HG02938 (cell line): Measurements from ENCODE around the gene JUN.

Source experiments
- ATAC-seq: cut with Tn5 transposase; IDR thresholded peaks from one replicate; pipeline ENCODE4 v1.9.1; 2021; ENCODE audit warnings: mild to moderate bottlenecking, moderate library complexity; ENCODE audit not compliant: unreplicated experiment

JUN gene

DNA sequence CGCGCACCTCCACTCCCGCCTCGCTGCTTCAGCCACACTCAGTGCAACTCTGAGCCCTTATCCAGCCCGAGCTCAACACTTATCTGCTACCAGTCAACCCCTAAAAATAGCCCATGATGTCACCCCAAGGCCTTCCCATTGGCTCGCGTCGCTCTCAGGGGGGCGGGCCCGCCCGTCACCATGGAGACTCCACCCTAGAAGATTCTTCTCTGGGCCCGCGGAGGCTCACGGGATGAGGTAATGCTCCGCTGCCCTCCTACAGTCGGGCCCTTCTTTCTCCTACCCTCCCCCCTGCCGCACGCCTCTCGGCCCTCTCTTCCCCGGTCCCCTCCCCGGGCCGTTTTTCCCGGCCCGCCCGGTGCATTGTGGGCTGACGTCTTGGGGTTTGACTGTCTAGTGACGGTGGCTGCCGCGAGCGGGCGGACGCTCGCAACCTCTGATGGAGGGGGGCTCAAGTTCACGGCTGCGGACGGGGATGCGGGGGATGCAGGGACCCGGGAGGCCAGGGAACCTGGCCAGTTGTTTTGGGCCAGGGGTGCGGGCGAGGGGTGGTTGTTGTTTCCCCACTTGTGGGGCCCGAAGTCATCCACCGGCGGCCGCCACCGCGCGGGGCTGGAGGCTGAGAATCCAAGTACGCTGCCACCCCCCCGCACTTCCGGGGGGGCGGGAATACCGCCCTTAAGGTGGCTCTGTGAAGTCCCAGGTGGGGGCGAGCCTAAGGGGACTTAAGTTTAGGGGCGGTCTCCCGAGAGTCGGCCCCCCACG lies at the start of gene JUN:
JUN (minus strand) TSS at position 55 of the 765 bp plus-strand sequence. CDS start 977 bp downstream, outside the sequence.
- ATAC-seq, result peak; percentile 80

DNA sequence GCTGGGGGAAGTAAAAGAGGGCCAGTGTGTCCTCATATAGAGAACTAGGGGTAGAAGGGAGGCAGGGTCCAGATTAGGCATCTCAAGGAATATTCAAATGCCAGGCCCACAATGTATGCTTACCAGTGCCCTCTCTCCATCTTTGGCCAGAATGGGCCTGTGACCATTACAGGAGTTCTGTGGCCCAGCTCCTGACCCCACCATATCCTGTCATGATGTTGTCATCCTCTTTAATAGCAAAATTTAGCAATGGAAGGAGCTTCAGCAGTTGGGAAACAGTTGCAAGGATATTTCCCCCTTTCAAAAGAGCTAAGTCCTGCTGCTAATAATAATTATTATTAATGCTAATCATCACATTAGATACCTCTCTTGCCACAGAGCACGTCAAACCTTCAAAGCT lies 49.3 kb upstream of the JUN start:
- no peak for ATAC-seq

DNA sequence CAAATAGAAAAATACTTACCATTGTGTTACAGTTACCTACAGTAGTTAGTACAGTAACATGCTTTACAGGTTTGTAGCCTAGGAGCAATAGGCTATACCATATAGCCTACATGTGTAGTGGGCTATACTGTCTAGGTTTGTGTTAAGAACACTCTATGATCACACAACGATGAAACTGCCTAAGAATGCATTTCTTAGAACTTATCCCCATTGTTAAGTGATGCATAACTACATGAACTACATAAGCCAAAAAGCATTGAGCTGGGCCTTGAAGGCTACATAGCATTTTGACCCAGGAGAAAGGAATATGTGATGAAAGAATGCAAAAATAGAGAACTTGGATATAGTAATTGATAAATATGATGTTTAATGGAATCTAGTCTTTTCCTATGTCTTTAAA lies 46.4 kb upstream of the JUN start:
- ATAC-seq, result no peak

DNA sequence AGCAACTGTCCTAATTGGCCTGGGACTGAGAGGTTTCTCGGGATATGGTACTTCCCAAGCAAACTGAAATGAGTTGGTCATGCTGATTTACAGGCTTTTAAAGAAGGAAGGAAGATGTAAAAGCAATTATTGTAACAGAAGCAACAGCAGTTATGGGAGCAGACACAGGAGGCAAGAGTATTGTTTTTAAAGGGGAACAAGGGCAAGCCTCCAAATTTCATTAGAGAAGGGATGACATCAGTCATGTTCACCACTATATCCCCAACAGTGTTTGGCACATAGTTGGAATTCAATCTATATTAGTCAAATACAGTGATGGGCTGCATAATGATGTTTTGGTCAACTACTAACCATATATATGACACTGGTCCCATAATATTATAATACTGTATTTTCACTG lies 46.0 kb upstream of the JUN start:
- no peak for ATAC-seq

DNA sequence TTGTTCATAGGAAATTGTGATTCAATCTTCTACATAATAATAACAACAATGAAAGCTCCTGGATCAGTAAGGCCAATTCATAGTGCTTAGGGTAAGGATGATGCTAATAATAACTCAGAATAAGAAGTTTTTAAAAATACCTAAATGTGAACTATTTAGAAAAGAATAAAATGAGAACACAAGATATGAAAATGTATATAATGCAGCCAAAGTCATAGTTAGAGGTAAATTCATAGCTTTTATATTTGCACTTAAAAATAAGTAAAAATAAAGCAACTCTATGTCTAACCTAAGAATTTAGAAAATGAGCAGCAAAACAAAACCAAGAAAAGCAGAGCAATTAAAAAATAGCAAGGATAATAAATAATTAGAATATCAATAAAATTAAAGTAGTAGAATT lies 43.5 kb upstream of the JUN start:
- ATAC-seq, result no peak

DNA sequence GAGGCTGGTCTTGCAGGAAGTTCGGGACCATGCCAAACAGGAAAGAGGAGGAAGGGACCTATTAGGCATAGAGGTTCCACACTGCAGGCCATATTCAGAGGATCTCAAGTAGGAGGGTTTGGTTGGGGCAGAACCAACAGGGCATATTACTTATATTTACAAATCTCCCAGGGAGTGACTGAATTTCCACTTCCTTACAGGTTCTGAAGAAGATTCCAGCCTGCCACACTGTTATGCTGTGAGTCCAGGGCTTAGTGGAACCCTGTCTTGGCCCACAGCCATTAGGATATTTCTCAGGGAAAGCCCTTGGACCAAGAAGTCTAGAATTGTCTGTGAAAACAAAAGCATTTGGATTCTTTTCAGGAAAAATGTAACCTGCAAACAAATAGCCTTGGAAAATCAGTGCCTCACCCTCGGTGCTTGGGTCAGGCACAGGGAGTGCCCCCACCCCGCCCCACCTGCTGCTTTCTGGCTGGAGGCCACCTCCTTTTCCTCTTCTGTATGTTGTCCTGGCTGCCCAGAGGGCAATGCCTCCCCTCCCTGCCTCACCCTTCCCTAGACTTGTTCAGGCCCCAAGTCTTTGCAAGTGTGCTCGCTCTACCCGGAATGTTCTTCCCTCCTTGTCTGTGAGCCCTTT lies 41.0 kb upstream of the JUN start:
- no peak for ATAC-seq

DNA sequence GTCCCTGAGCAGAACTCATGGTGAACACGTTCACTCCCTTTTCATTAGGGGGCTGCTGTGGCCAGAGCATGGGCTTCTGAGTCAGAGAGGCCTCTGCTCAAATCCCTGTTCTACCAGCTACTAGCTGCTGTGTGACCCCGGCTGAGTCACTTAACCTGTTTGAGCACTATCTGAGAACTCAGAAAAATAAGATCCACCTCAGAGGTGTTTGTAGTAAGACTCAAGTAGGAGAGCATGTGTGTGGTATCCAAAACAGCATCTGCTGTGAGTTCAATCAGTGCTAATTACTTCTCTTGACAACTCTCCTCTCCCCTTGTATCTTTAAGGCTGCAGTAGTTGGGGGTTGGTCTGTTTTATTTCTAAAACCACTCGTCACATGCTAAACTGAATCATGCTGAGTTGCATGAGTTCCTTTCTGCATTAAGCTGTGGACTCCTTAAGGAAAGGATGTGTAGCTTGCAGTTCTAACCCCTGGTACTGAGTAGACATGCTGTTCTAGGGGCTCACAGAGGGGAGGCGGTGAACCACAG lies 39.7 kb upstream of the JUN start:
- no peak for ATAC-seq

DNA sequence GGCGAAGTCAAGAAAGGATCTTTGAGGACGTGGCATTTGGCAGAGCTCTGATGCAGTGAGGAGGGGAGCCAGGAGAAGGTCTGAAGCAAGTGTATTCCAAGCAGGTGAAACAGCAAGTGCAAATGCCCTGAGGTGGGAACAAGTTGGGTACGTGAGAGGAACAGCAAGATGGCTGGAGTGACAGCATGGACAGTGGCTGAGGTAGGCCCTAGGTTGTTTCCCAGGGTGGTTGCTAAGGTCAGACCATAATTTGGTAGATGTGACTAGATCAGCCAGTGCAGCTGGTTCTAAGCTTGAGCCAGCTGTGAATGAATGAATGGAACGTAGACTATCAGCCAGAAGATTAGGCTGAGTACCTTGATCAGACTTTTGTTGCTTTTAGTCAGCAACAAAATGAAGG lies 37.5 kb upstream of the JUN start:
- no peak for ATAC-seq

DNA sequence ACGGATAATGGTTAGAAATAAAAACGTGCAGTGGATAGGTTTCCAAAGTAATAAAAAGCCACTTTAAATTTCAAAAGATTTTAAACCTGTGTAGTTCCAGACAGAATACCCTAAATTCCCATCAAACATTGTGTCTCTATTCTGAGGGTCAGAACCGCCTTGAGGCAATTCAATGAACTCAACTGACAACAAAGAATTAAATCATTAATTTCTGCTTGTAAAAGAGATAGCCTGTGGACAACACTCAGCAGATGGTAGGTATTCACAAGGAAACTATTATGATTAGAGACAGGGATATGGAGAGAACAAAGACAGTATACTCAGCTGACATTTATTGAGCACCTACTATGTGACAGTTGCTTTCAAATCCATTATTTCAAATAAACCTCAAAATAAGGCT lies 35.1 kb upstream of the JUN start:
- no peak for ATAC-seq

DNA sequence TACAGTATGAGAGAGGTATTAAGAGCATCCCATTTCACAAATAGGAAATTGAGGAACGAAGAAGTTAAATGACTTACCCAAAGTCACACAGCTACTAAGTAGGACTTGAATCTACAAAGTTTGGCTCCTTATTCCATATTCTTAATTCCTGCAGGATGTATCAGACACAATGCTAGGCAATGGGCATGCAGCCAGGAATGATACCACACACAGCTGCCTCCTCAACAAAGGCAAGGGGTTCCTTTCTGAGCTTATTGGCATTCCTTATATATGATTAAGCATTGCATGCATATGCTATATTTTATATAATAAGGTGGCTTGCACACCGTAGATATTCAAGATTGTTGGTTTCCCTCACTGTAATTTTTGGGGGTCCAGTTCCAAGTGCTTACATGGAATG lies 34.2 kb upstream of the JUN start:
- ATAC-seq, result no peak

DNA sequence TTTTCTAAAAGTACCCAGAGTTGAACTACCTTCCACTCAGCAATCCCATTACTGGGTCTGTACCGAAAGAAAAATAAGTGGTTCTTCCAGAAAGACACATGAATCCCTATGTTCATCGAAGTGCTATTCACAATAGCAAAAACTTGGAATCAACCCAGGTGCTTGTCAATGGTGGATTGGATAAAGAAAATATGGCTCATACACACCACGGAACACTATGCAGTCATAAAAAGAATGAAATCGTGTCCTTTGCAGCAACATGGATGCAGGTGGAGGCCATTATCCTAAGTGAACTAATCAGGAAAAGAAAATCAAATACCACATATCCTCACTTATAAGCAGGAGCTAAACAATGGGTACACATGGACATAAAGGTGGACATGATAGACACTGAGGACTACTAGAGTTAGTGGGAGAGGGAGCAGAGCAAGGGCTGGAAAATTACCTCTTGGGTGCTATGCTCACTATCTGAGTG lies 32.9 kb upstream of the JUN start:
- no peak for ATAC-seq

DNA sequence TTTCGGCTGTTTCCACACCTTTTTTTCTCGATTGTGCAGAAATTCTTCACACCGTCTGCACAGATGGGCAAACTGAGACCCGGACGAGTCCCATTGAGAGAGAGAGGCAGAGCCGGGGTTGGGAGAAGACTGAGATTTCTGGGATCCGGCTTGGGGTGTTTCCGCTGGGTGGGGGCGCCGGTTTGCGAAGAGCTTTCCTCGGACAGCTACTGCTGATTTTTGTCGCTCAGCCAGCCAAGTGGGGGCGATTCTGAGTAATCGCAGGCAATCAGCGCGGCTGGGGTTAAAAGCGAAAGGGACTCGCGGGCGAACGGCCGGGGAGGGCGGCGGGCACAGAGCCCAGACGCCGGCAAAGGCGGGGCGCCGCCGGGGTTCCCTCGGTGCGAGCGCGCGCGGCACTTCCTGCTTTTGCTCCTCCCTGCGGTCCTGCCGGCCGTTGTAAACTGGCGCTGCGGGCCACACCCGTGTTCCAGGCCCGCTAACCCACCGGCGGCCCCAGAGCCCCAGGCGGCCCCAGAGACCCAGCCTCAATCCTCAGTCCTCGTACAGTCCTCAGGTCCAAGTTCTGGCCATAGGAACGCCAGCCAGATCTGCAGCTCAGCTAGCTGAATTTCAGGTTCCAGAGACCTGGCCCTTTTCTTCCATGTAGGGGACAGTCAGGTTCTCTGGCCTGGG lies 32.4 kb upstream of the JUN start:
- ATAC-seq, result peak; percentile 82

DNA sequence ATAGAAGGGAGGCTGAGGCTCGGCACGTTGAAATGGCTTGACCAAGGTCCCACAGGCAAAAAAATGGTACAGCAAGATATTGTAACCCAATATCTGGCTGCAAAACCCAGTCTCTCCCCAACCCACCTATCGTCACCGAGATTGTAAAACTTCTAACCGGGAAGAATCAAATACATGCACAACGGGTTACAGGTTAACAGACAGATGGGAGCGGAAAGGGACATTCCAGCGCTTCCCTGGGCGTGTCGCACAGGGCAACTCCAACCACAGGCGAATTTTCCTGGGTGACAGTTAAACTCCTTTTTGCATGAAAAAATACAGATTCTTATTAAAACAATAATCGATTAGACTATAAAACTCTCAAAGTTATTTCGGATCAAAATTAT lies 31.8 kb upstream of the JUN start:
- ATAC-seq, result no peak

DNA sequence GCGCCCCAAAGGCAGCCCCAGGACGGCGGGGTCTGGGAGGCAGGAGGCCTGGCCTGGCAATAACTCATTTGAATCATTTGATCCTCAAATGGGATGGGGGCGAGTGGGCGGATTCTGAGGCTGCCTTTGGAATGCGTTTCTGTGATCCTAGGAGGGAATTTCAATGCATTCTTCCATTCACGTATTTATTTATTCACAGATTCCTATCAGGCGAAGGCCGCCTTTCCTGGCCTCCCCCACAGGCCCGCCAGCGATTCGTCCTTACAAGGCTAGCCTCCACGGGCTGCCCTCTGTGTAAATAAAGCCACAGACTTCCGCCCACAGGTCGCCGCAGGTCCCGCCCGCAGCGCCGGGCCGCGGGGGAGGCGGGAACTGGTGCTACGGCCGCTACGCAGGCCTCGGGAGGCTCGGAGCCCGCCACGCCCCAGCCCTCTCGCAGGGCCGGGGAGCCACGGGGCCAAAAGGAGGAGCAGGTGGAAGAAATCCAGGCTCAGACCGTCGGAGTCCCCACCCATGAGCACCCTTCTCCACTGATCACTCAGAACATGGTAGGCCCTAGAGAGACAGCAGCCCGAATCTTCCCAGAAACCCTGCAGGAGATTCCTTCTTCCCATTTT lies 31.3 kb upstream of the JUN start:
- no peak for ATAC-seq

DNA sequence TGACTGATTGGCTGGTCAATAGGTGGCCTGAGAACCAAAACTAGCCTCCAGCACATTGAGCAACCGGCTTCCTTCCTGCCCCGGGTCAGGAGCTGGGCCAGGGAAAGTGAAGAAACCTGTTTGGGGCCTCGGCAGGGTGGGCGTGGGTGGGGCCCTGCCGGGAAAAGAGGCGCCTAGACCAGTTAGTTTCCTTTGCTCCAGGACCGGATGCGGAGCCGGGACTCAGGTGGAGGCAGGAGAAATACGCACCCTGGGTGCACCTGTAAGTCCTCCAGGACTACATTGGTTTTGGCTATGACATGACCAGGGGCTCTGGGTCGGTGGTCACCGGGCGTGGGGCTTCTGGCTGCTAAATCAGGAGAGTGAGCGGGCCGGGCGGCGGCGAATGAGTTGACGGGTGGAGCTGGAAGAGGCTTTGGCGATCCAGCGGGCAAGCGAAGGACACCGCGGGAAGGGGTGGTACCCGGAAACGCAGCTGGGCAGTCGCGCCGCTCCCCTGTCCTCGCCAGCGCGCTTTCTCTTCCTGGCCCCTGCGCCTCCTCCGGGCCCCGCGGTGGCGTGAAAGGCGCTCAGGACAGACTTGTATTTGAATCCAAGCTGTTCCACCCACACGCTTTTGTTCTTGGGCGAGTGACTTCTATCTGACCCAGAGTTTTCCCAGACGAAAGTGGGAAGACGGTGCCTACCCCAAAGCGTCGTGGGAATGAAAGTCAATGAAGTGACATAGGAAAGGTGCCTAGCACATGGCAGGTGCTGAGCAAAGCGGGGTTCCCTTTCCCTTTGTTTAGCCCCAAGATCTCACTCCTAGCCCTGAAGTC lies 30.6 kb upstream of the JUN start:
- no peak for ATAC-seq

DNA sequence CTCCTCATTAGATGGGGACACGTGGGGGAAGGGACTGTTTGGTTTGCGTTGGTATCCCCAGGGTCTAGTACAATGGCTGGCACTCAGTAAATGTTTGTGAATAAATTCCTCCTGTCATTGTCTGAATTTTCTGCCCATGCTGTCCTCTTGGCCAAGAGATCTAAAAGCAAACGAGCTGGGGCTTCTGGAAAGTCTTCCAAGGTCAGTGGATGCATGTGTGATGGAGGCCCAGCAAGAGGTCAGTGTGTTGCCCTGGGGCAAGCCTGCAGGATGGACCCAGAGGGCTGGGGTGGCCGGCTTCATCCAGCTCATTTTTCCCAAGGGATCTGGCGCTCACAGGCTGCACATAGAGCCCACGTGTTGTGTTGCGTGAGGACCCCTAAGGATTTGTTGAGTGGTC lies 30.0 kb upstream of the JUN start:
- no peak for ATAC-seq

DNA sequence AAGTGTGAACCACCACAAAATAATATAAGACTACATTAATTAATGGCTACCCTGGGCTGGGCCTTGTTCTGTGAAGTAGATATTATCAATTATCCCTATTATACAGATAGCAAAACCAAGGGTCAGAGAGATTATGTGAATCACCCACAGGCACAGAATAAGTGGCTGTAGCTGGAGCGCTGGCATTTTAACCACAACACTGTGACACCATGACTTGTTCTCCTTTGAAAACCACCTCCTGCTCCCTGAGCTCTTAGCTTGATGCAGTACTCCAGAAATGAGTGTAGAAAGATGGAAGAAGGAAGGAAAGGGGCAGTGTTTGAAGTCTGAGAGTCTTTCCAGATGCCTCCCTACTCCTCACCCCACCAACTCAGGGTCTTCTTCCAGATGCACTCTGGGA lies 29.5 kb upstream of the JUN start:
- no peak for ATAC-seq

DNA sequence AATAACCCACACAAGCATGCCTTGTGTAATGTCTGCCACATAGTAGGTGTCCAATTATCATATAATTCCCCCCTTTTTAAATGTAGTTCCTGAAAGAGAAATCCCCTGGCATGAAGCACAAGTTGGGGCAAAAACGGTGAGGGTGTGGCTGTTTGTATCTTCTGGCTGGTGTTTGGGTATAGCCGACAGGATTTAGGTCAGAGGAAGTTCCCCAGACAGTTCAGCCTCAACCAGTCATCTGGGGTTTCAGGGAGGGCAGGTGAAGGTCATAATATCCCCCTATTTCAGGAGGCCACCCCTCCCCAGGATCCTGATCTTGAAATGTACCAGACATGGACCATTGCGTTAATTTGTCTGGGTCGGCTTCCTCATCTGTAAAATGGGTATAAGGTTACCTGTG lies 29.1 kb upstream of the JUN start:
- no peak for ATAC-seq

DNA sequence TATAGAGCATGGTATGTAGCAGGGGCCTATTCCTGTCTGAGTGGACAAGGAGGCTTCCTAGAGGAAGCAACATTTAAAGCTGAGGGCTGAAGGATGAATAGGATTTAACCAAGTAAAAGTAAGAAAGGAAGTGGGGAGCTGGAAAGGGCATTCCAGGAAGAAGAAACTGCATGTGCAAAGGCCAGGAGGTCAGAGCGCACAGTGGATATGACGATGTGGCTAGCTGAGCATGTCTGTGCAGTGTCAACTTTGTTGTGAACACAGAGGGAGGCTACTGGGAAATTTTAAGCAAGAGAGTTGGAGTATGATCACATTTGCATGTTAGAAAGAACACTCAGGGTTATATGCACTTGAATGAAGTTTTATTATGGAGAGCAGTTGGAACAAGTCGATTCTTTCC lies 28.6 kb upstream of the JUN start:
- ATAC-seq, result no peak

DNA sequence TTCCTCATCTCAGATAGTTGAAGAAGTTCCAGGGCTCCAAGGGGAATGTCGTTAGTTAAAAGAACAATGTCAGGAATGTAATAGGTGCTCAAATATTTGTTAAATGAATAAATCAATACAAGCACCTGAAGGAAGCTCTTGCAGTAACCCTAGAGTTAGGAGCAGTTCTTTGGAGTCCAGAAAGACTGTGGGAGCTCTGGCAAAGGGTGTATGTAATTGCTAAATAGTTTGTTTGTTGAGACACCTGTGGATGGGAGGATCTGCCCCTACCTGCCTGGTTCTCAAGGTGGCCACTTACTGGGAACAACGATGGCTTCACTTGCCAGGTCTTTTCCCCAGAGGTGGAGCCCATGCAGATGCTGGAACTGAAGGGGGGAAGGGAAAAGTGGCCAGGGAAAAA lies 27.5 kb upstream of the JUN start:
- no peak for ATAC-seq
